A549 (cell line): ENCODE measurements around the gene STAT5A. TPM values are rescaled to one million over a fixed set of nuclear protein-coding genes. Genes with fewer than 3 reads are reported as not detected.
A peak's percentile ranks its signal among the peaks of the same experiment; 100 is the strongest.

Experiments
- ATAC-seq, 2 experiments: fragments of 200-7000 bp in 1 of 2; fragments of >200 bp in 1 of 2; cut with Nextera tagmentation in 1 of 2; cut with Tn5 transposase in 1 of 2; 3 replicates each; pipeline versions ENCODE4 v1.8.0 to v1.9.1; 2018 to 2020; ENCODE audit warnings: mild to moderate bottlenecking in 1 of 2, moderate library complexity in 1 of 2
- CTCF ChIA-PET: fragments of 300-600 bp; sonication (Branson Sonifier 250); formaldehyde crosslinking; extraction: SDS; loops from one replicate; lab custom pipeline; 2021; ENCODE audit warnings: antibody characterized with exemption, inconsistent platforms; lab: Yijun Ruan, JAX
- POLR2A ChIA-PET: fragments of 350-600 bp; formaldehyde crosslinking; extraction: SDS; loops from one replicate; lab custom pipeline; 2021; ENCODE audit warnings: antibody characterized with exemption, inconsistent platforms; lab: Yijun Ruan, JAX
- DNase-seq, 2 experiments: peaks; one replicate each; pipeline versions ENCODE4 v3.0.0 to v3.0.0-alpha.2; 2011 to 2016; ENCODE audit warnings: low read depth in 1 of 2, low spot score in 1 of 2
- FAIRE-seq: peaks from 2 replicates; lab custom pipeline; 2011; peaks lifted over from hg19 to GRCh38; lab: Jason Lieb, UNC
- H3K27ac ChIP-seq, 2 experiments: fragments of >200 bp; sonication (Bioruptor Twin); formaldehyde crosslinking; 3 replicates each; pipeline ENCODE4 v1.5.1; 2016 to 2017
- H3K4me1 ChIP-seq: fragments of >200 bp; sonication (Bioruptor Twin); formaldehyde crosslinking; 3 replicates; pipeline ENCODE4 v1.6.1; 2016
- H3K4me2 ChIP-seq: fragments of >200 bp; sonication (Bioruptor Twin); formaldehyde crosslinking; 3 replicates; pipeline ENCODE4 v1.6.1; 2016
- H3K4me3 ChIP-seq: fragments of >200 bp; sonication (Bioruptor Twin); formaldehyde crosslinking; 3 replicates; pipeline ENCODE4 v1.5.1; 2016
- H3K9me3 ChIP-seq: fragments of >200 bp; sonication (Bioruptor Twin); formaldehyde crosslinking; 3 replicates; pipeline ENCODE4 v1.6.1; 2016
- CEBPB ChIP-seq, 2 experiments: fragments of >200 bp in 1 of 2; sonication (Bioruptor Twin) in 1 of 2; formaldehyde crosslinking in 1 of 2; IDR thresholded peaks; 2 replicates each; pipeline ENCODE4 v1.6.1; 2012 to 2016
- CHD4 ChIP-seq: fragments of 200-600 bp; sonication (generic); IDR thresholded peaks from 2 replicates; pipeline ENCODE4 v1.6.1; 2016; ENCODE audit warnings: antibody characterized with exemption, mild to moderate bottlenecking, borderline replicate concordance
- GATA3 ChIP-seq: IDR thresholded peaks from 2 replicates; pipeline ENCODE4 v1.6.1; 2012; ENCODE audit warnings: borderline replicate concordance
- HEYL ChIP-seq: fragments of 250-450 bp; sonication (Bioruptor Pico); IDR thresholded peaks from 2 replicates; pipeline ENCODE4 v1.8.0; 2021; ENCODE audit warnings: mild to moderate bottlenecking, moderate library complexity
- JUN ChIP-seq, 2 experiments: fragments of >200 bp; sonication (Bioruptor Twin); formaldehyde crosslinking; IDR thresholded peaks; 2 replicates in 1 of 2; 3 replicates in 1 of 2; pipeline ENCODE4 v1.6.1; 2016 to 2017
- JUNB ChIP-seq: fragments of >200 bp; sonication (Bioruptor Twin); formaldehyde crosslinking; IDR thresholded peaks from 2 replicates; pipeline ENCODE4 v1.6.1; 2016
- KDM1A ChIP-seq: fragments of 200-600 bp; sonication (generic); IDR thresholded peaks from 2 replicates; pipeline ENCODE4 v1.6.1; 2016; ENCODE audit warnings: low read depth, mild to moderate bottlenecking
- MAZ ChIP-seq: fragments of 150-350 bp; IDR thresholded peaks from 2 replicates; pipeline ENCODE4 v1.6.1; 2014; ENCODE audit warnings: antibody characterized with exemption, low read depth, low read length, borderline replicate concordance
- MYC ChIP-seq: IDR thresholded peaks from 2 replicates; pipeline ENCODE4 v1.6.1; 2012; ENCODE audit warnings: mild to moderate bottlenecking, inconsistent platforms, low read length, improper control_type of control experiment, borderline replicate concordance
- NFE2L2 ChIP-seq: fragments of 150-350 bp; conservative IDR thresholded peaks from 2 replicates; pipeline ENCODE4 v1.6.1; 2014; ENCODE audit warnings: low read length
- NPAS2 ChIP-seq: fragments of 250-450 bp; sonication (Bioruptor Pico); IDR thresholded peaks from 2 replicates; pipeline ENCODE4 v1.8.0; 2022; ENCODE audit warnings: mild to moderate bottlenecking, moderate library complexity, borderline replicate concordance
- RARB ChIP-seq: fragments of 250-450 bp; sonication (Bioruptor Pico); IDR thresholded peaks from 2 replicates; pipeline ENCODE4 v1.8.0; 2021; ENCODE audit warnings: mild to moderate bottlenecking, moderate library complexity
- RCOR1 ChIP-seq: fragments of 150-350 bp; IDR thresholded peaks from 2 replicates; pipeline ENCODE4 v1.6.1; 2014; ENCODE audit warnings: antibody characterized with exemption, low read length, low read depth
- TFCP2L1 ChIP-seq: fragments of 250-450 bp; sonication (Bioruptor Pico); IDR thresholded peaks from 2 replicates; pipeline ENCODE4 v1.5.0; 2021; ENCODE audit warnings: mild to moderate bottlenecking
- TP53 ChIP-seq: fragments of 250-450 bp; sonication (Bioruptor Pico); IDR thresholded peaks from 2 replicates; pipeline ENCODE4 v1.5.0; 2021; ENCODE audit warnings: mild to moderate bottlenecking, moderate library complexity
- ZC3H11A ChIP-seq: fragments of 450-650 bp; IDR thresholded peaks from 2 replicates; pipeline ENCODE4 v1.6.1; 2014; ENCODE audit warnings: antibody characterized with exemption, mild to moderate bottlenecking
- WGBS: methylation state at CpG from one replicate; pipeline ENCODE4 v1.1.6; 2017; ENCODE audit errors: missing lambda C conversion rate; 5-methylcytosine and 5-hydroxymethylcytosine counted together
- polyA plus RNA-seq, 4 experiments: library from polyadenylated mRNA; depleted of rRNA in 3 of 4; stranded (reverse); fragments of >200 nt; fragmentation: RNase III in 1 of 4; extraction: RNeasy Plus Mini Kit Qiagen cat#74134 plus additional on column Dnase treatment in 1 of 4; gene quantifications; 2 replicates in 3 of 4; 3 replicates in 1 of 4; pipeline ENCODE4 v1.2.3, GENCODE V29; 2011 to 2017
- TF ChIP-seq, protein P1 (sequence below): fragments of 200-600 bp; sonication (generic); IDR thresholded peaks from 2 replicates; pipeline ENCODE4 v1.6.1; 2016; ENCODE audit warnings: antibody characterized with exemption, mild to moderate bottlenecking, moderate library complexity
- TF ChIP-seq, protein P2 (sequence below): fragments of 250-450 bp; sonication (Bioruptor Pico); IDR thresholded peaks from 2 replicates; pipeline ENCODE4 v1.5.0; 2021; ENCODE audit warnings: mild to moderate bottlenecking, moderate library complexity, borderline replicate concordance

The STAT5A gene
- polyA plus RNA-seq, 2 of the 4 experiments (the other 2 are of a cell fraction), result 2.2 to 4.0 TPM

DNA sequence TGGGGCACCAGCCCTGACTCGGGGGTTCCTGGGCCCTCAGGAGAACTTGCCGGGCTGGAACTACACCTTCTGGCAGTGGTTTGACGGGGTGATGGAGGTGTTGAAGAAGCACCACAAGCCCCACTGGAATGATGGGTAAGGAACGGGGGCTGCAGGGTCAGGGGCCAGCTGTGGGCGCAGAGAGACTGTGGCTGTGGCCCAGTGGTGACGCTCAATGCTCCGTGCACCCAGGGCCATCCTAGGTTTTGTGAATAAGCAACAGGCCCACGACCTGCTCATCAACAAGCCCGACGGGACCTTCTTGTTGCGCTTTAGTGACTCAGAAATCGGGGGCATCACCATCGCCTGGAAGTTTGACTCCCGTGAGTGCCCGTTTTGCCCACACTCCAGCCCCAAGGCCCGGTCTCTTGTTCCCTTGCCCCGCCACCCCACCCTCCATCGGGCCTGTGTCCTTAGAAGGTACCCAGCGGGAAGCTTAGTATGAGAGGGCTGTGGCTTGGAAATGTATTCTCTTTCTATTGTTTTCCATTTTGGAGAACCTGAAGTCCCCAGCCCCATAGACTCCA, 19.1 kb downstream of the STAT5A start:
- 93% methylated on average over 19 of the region's 19 CpGs for WGBS
- Histone ChIP-seq H3K9me3 (no peaks in the 10 kb centered on the region), H3K4me1 (peaks cover 9% of the 10 kb centered on the region), H3K27ac (no peak overlapping the region), H3K4me3 (no peak overlapping the region), H3K4me2 (no peak overlapping the region)
- TF ChIP-seq NFE2L2 (no peak), TP53 (CRISPR knock-in tag) (no peak), HEYL (no peak), NPAS2 (CRISPR knock-in tag) (no peak), TFCP2L1 (CRISPR knock-in tag) (no peak), KDM1A (no peak)
- FAIRE-seq (no peak), DNase-seq (no peak), ATAC-seq (no peak)
- ChIA-PET CTCF (interaction anchor here (6.8 to 31.0 kb wide), 5 partner anchors 14 to 221 kb away, joined by 65 to 1360 read pairs (median 179); partner anchors contain the start of gene STAT3), POLR2A (no interaction called here)

DNA sequence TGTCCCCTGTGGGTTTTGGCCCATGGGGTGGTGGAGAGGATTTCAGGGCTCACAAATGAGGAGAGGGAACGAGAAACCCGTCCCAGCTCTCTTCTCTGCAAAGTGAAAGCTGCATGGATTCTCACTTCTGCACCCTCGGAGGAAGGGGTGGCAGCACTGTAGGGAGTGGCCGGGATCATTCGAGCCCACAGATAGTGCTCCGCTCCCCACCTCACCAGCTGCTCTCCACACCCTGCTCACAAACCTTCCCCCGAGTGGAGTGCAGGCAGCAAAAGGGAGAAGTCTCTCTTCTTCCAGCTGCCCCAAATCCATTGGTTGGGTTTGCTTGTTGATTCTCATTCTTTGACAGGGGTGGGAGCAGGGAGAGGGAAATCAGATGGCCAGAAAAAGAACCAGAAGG, 20.1 kb downstream of the STAT5A start:
- TF ChIP-seq KDM1A (no peak), NFE2L2 (no peak), CEBPB (IDR thresholded peaks at IDR 0.05) (no peak), ZC3H11A (no peak), JUN (IDR thresholded peaks at IDR 0.05) (no peak), MAZ (no peak), RCOR1 (no peak), JUNB (no peak), NPAS2 (CRISPR knock-in tag) (no peak), MYC (no peak), CHD4 (no peak), RARB (CRISPR knock-in tag) (no peak)
- TF ChIP-seq, protein P1, sequence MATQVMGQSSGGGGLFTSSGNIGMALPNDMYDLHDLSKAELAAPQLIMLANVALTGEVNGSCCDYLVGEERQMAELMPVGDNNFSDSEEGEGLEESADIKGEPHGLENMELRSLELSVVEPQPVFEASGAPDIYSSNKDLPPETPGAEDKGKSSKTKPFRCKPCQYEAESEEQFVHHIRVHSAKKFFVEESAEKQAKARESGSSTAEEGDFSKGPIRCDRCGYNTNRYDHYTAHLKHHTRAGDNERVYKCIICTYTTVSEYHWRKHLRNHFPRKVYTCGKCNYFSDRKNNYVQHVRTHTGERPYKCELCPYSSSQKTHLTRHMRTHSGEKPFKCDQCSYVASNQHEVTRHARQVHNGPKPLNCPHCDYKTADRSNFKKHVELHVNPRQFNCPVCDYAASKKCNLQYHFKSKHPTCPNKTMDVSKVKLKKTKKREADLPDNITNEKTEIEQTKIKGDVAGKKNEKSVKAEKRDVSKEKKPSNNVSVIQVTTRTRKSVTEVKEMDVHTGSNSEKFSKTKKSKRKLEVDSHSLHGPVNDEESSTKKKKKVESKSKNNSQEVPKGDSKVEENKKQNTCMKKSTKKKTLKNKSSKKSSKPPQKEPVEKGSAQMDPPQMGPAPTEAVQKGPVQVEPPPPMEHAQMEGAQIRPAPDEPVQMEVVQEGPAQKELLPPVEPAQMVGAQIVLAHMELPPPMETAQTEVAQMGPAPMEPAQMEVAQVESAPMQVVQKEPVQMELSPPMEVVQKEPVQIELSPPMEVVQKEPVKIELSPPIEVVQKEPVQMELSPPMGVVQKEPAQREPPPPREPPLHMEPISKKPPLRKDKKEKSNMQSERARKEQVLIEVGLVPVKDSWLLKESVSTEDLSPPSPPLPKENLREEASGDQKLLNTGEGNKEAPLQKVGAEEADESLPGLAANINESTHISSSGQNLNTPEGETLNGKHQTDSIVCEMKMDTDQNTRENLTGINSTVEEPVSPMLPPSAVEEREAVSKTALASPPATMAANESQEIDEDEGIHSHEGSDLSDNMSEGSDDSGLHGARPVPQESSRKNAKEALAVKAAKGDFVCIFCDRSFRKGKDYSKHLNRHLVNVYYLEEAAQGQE, result no peak
- TF ChIP-seq, all 56 proteins: peak for 0
- no peak overlapping the region for H3K4me2 ChIP-seq
- no peaks in the 10 kb centered on the region for H3K9me3 ChIP-seq
- ATAC-seq (no peak), FAIRE-seq (no peak), DNase-seq (no peak)
- no peak overlapping the region for H3K4me3 ChIP-seq
- ChIA-PET CTCF (interaction anchor here (1.0 to 31.0 kb wide), 15 partner anchors 9 to 220 kb away, joined by 3 to 1360 read pairs (median 9); partner anchors contain the start of genes CAVIN1, STAT3 and STAT5A), POLR2A (interaction anchor here (1.1 kb wide), 1 partner anchor 98 kb away, joined by 4 read pairs; no protein-coding TSS in a partner anchor)
- peaks cover 13% of the 10 kb centered on the region for H3K4me1 ChIP-seq
- WGBS, result 87% methylated on average over 7 of the region's 7 CpGs
- no peak overlapping the region for H3K27ac ChIP-seq

DNA sequence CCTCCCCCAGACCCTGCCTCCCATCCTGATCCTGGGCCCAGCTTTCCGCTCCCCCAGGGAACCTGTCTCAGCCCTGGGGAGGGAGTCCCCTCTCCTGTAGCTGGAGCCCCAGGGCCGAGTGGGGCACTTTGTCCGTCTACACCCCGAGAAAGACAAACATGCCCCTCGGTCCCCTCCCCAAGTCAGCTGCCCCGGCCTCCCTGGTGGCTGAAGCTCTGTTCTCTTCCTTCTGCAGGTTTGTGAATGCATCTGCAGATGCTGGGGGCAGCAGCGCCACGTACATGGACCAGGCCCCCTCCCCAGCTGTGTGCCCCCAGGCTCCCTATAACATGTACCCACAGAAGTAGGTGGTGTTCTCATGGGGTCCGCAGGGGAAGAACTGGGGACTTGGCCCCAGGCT, 20.8 kb downstream of the STAT5A start:
- no peak overlapping the region for H3K27ac ChIP-seq
- WGBS, result 88% methylated on average over 9 of the region's 9 CpGs
- POLR2A ChIA-PET, result interaction anchor here (0.6 to 1.3 kb wide), 3 partner anchors 41 to 114 kb away, joined by 3 to 4 read pairs (median 4); partner anchors contain the start of gene CAVIN1
- DNase-seq, result no peak
- H3K4me3 ChIP-seq, result no peak overlapping the region
- no peak overlapping the region for H3K4me2 ChIP-seq
- peaks cover 13% of the 10 kb centered on the region for H3K4me1 ChIP-seq
- CTCF ChIA-PET, result interaction anchor here (1.0 to 31.0 kb wide), 21 partner anchors 9 to 285 kb away, joined by 3 to 1360 read pairs (median 7); partner anchors contain the start of genes CAVIN1, STAT3 and STAT5A
- 0 out of 2 replicates have a peak, but pooled peaks have one; percentile 14 for TF ChIP-seq GATA3
- TF ChIP-seq, protein P2, sequence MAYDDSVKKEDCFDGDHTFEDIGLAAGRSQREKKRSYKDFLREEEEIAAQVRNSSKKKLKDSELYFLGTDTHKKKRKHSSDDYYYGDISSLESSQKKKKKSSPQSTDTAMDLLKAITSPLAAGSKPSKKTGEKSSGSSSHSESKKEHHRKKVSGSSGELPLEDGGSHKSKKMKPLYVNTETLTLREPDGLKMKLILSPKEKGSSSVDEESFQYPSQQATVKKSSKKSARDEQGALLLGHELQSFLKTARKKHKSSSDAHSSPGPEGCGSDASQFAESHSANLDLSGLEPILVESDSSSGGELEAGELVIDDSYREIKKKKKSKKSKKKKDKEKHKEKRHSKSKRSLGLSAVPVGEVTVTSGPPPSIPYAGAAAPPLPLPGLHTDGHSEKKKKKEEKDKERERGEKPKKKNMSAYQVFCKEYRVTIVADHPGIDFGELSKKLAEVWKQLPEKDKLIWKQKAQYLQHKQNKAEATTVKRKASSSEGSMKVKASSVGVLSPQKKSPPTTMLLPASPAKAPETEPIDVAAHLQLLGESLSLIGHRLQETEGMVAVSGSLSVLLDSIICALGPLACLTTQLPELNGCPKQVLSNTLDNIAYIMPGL, result no peak
- TF ChIP-seq, all 56 proteins: peak for 1
- ATAC-seq, result no peak
- no peaks in the 10 kb centered on the region for H3K9me3 ChIP-seq
- no peak for FAIRE-seq
